ENCODE measurements around the gene GABRB1.

GABRB1 gene

GRCh38 chr4:47342796-47343195 is 311.4 kb downstream of the GABRB1 start:
- intact Hi-C loops (cut with DNase I; ENCODE audit: low total_unique reads) = no loop called here
- Histone ChIP-seq H3K27ac (no peak overlapping the region), H3K9me3 (no peaks in the 10 kb centered on the region), H3K36me3 (no peaks in the 10 kb centered on the region), H3K27me3 (no peaks in the 10 kb centered on the region), H3K4me1 (no peaks in the 10 kb centered on the region), H3K4me3 (no peak overlapping the region)
- no peak for TF ChIP-seq CTCF (IDR thresholded peaks at IDR 0.05)
- no peak for DNase-seq

- no peaks in the 10 kb centered on the region for H3K9me3 ChIP-seq
- no peaks in the 10 kb centered on the region for H3K36me3 ChIP-seq
- H3K4me1 ChIP-seq = no peaks in the 10 kb centered on the region
- no peak for TF ChIP-seq CTCF (IDR thresholded peaks at IDR 0.05)
- DNase-seq = no peak
- no peak overlapping the region for H3K27ac ChIP-seq
- H3K27me3 ChIP-seq = no peaks in the 10 kb centered on the region
- H3K4me3 ChIP-seq = no peak overlapping the region
- intact Hi-C loops (cut with DNase I; ENCODE audit: low total_unique reads) = no loop called here
These were observed 318.0 kb downstream of the GABRB1 start for GRCh38 chr4:47349326-47349725.

- intact Hi-C loops (cut with DNase I; ENCODE audit: low total_unique reads) = no loop called here
- H3K27me3 ChIP-seq = no peaks in the 10 kb centered on the region
- DNase-seq = no peak
- no peak overlapping the region for H3K4me3 ChIP-seq
- no peak overlapping the region for H3K27ac ChIP-seq
- TF ChIP-seq CTCF (IDR thresholded peaks at IDR 0.05) = no peak
- H3K36me3 ChIP-seq = no peaks in the 10 kb centered on the region
- H3K4me1 ChIP-seq = no peaks in the 10 kb centered on the region
- no peaks in the 10 kb centered on the region for H3K9me3 ChIP-seq
These were observed 324.2 kb downstream of the GABRB1 start for GRCh38 chr4:47355568-47355967.

GRCh38 chr4:47359891-47360290 is 328.5 kb downstream of the GABRB1 start:
- H3K9me3 ChIP-seq = no peaks in the 10 kb centered on the region
- no peaks in the 10 kb centered on the region for H3K27me3 ChIP-seq
- H3K36me3 ChIP-seq = no peaks in the 10 kb centered on the region
- TF ChIP-seq CTCF (IDR thresholded peaks at IDR 0.05) = no peak
- DNase-seq = no peak
- no peak overlapping the region for H3K4me3 ChIP-seq
- no peaks in the 10 kb centered on the region for H3K4me1 ChIP-seq
- intact Hi-C loops (cut with DNase I; ENCODE audit: low total_unique reads) = no loop called here
- no peak overlapping the region for H3K27ac ChIP-seq

GRCh38 chr4:47367761-47368160 is 336.4 kb downstream of the GABRB1 start:
- no peaks in the 10 kb centered on the region for H3K4me1 ChIP-seq
- no peaks in the 10 kb centered on the region for H3K9me3 ChIP-seq
- no peak overlapping the region for H3K4me3 ChIP-seq
- intact Hi-C loops (cut with DNase I; ENCODE audit: low total_unique reads) = no loop called here
- H3K36me3 ChIP-seq = no peaks in the 10 kb centered on the region
- H3K27ac ChIP-seq = no peak overlapping the region
- no peak for TF ChIP-seq CTCF (IDR thresholded peaks at IDR 0.05)
- no peaks in the 10 kb centered on the region for H3K27me3 ChIP-seq
- DNase-seq = no peak

- DNase-seq = no peak
- no peaks in the 10 kb centered on the region for H3K9me3 ChIP-seq
- intact Hi-C loops (cut with DNase I; ENCODE audit: low total_unique reads) = no loop called here
- H3K27ac ChIP-seq = no peak overlapping the region
- no peak overlapping the region for H3K4me3 ChIP-seq
- H3K27me3 ChIP-seq = no peaks in the 10 kb centered on the region
- no peaks in the 10 kb centered on the region for H3K4me1 ChIP-seq
- TF ChIP-seq CTCF (IDR thresholded peaks at IDR 0.05) = no peak
- H3K36me3 ChIP-seq = no peaks in the 10 kb centered on the region
These were observed 336.8 kb downstream of the GABRB1 start for GRCh38 chr4:47368211-47368610.

All from tibial artery (tissue), 4 donors.